ENCODE measurements around the gene ATG9B.

ATG9B gene

GRCh38 chr7:150981644-150982043, 42.6 kb downstream of the ATG9B start:
- DNase-seq (ENCODE audit: low spot score) = no peak

- DNase-seq (ENCODE audit: low spot score) = no peak
Measured at GRCh38 chr7:150980663-150981062, 43.6 kb downstream of the ATG9B start.

GRCh38 chr7:150979713-150980390, 44.4 kb downstream of the ATG9B start:
- no peak for DNase-seq (ENCODE audit: low spot score)

- DNase-seq (ENCODE audit: low spot score) = peak; percentile 70
Measured at GRCh38 chr7:150978126-150978789, 46.0 kb downstream of the ATG9B start, which contains the start of gene KCNH2. KCNH2 (minus strand) TSS chr7:150978321; CDS start chr7:150977913, 408 bp downstream.

- no peak for DNase-seq (ENCODE audit: low spot score)
Measured at GRCh38 chr7:150977382-150978125, 46.7 kb downstream of the ATG9B start.

GRCh38 chr7:150976529-150977381, 47.5 kb downstream of the ATG9B start:
- no peak for DNase-seq (ENCODE audit: low spot score)

GRCh38 chr7:150975536-150976319, 48.6 kb downstream of the ATG9B start:
- no peak for DNase-seq (ENCODE audit: low spot score)

- DNase-seq (ENCODE audit: low spot score) = peak; percentile 77
Measured at GRCh38 chr7:150974468-150975391, 49.6 kb downstream of the ATG9B start.

GRCh38 chr7:150973571-150974451, 50.5 kb downstream of the ATG9B start:
- no peak for DNase-seq (ENCODE audit: low spot score)

- DNase-seq (ENCODE audit: low spot score) = no peak
Measured at GRCh38 chr7:150972741-150973140, 51.6 kb downstream of the ATG9B start.

- DNase-seq (ENCODE audit: low spot score) = no peak
Measured at GRCh38 chr7:150972023-150972468, 52.2 kb downstream of the ATG9B start.

- DNase-seq (ENCODE audit: low spot score) = no peak
Measured at GRCh38 chr7:150971242-150972022, 52.9 kb downstream of the ATG9B start.

- no peak for DNase-seq (ENCODE audit: low spot score)
Measured at GRCh38 chr7:150970424-150970823, 53.9 kb downstream of the ATG9B start.

GRCh38 chr7:150969475-150969874, 54.8 kb downstream of the ATG9B start:
- DNase-seq (ENCODE audit: low spot score) = no peak

GRCh38 chr7:150968734-150969372, 55.4 kb downstream of the ATG9B start:
- no peak for DNase-seq (ENCODE audit: low spot score)

GRCh38 chr7:150968056-150968733, 56.1 kb downstream of the ATG9B start:
- DNase-seq (ENCODE audit: low spot score) = no peak

GRCh38 chr7:150967349-150967748, 56.9 kb downstream of the ATG9B start:
- no peak for DNase-seq (ENCODE audit: low spot score)
